Smooth muscle cell of bladder (primary cell): ENCODE measurements around the gene MAFG. TPM values are rescaled to one million over a fixed set of nuclear protein-coding genes. Genes with fewer than 3 reads are reported as not detected.

Experiments used
- total RNA-seq: library from RNA; depleted of rRNA; stranded (reverse); fragments of >200 nt; gene quantifications from 2 replicates; pipeline ENCODE4 v1.2.3, GENCODE V29; 2014

MAFG gene
- 13.7 and 17.0 TPM in 2 replicates for total RNA-seq

GRCh38 chr17:81927653-81928543, at the start of gene MAFG:
Gene MAFG, minus strand, starts transcription at chr17:81927735. Its CDS starts 4,550 bp downstream, at chr17:81923185.

GRCh38 chr17:81961087-81961511, 33.6 kb upstream of the MAFG start, which contains the start of gene NOTUM:
Gene NOTUM, minus strand, starts transcription at chr17:81961187. Its CDS starts 278 bp downstream, at chr17:81960909.

GRCh38 chr17:81947189-81947588, 19.7 kb upstream of the MAFG start, which contains the start of gene MYADML2:
Gene MYADML2, minus strand, starts transcription at chr17:81947233. Its CDS starts 5,492 bp downstream, at chr17:81941741.

GRCh38 chr17:81917565-81918332, 9.8 kb downstream of the MAFG start, which contains the start of gene SIRT7:
Gene SIRT7, minus strand, starts transcription at chr17:81918176. Its CDS starts 45 bp downstream, at chr17:81918131.

GRCh38 chr17:81911277-81911961, 16.1 kb downstream of the MAFG start, which contains the start of gene PCYT2:
Gene PCYT2, minus strand, starts transcription at chr17:81911399. Its CDS starts 44 bp downstream, at chr17:81911355.

GRCh38 chr17:81902023-81902652, 25.4 kb downstream of the MAFG start, which contains the start of gene NPB:
Gene NPB, plus strand, starts transcription at chr17:81902238. Its CDS starts 40 bp downstream, at chr17:81902278.

GRCh38 chr17:81870981-81871386, 56.6 kb downstream of the MAFG start, which contains the start of gene ARHGDIA:
Gene ARHGDIA, minus strand, starts transcription at chr17:81871337. Its CDS starts 1,407 bp downstream, at chr17:81869930.

Other genes starting within 250 kb of the MAFG start
- 25.5 and 37.8 TPM in 2 replicates for gene ARL16, start 243.9 kb downstream of the MAFG start, total RNA-seq
- gene HGS, start 243.7 kb downstream of the MAFG start, total RNA-seq = 54.6 and 69.7 TPM in 2 replicates
- gene MRPL12, start 224.4 kb downstream of the MAFG start, total RNA-seq = 5.4 and 6.6 TPM in 2 replicates
- 6.1 and 6.3 TPM in 2 replicates for gene SLC25A10, start 215.5 kb downstream of the MAFG start, total RNA-seq
- gene GCGR, start 123.6 kb downstream of the MAFG start, total RNA-seq = 0.09 TPM in 1 of 2 replicates, not detected in the other
- gene MCRIP1, start 94.4 kb downstream of the MAFG start, total RNA-seq = 78.6 and 95.7 TPM in 2 replicates
- gene PPP1R27, start 92.7 kb downstream of the MAFG start, total RNA-seq = not detected in 2 replicates
- 1,172 and 1,485 TPM in 2 replicates for gene P4HB, start 67.2 kb downstream of the MAFG start, total RNA-seq
- gene ARHGDIA, start 56.4 kb downstream of the MAFG start, total RNA-seq = 48.4 and 63.1 TPM in 2 replicates
- gene ALYREF, start 36.1 kb downstream of the MAFG start, total RNA-seq = 109 and 112 TPM in 2 replicates
- 198 and 226 TPM in 2 replicates for gene ANAPC11, start 36.0 kb downstream of the MAFG start, total RNA-seq
- gene NPB, start 25.5 kb downstream of the MAFG start, total RNA-seq = 0.28 and 0.46 TPM in 2 replicates
- gene PCYT2, start 16.3 kb downstream of the MAFG start, total RNA-seq = 61.2 and 81.8 TPM in 2 replicates
- gene SIRT7, start 9.6 kb downstream of the MAFG start, total RNA-seq = 16.9 and 21.2 TPM in 2 replicates
- 105 and 117 TPM in 2 replicates for gene PYCR1, start 9.6 kb upstream of the MAFG start, total RNA-seq
- gene MYADML2, start 19.5 kb upstream of the MAFG start, total RNA-seq = not detected in 2 replicates
- under 0.01 and 0.09 TPM in 2 replicates for gene NOTUM, start 33.5 kb upstream of the MAFG start, total RNA-seq
- gene ASPSCR1, start 49.9 kb upstream of the MAFG start, total RNA-seq = 25.0 and 26.6 TPM in 2 replicates
- gene CENPX, start 95.1 kb upstream of the MAFG start, total RNA-seq = 14.4 and 20.1 TPM in 2 replicates
- gene LRRC45, start 95.6 kb upstream of the MAFG start, total RNA-seq = 9.2 and 11.1 TPM in 2 replicates
- 5.7 and 10.6 TPM in 2 replicates for gene RAC3, start 103.9 kb upstream of the MAFG start, total RNA-seq
- gene DCXR, start 110.0 kb upstream of the MAFG start, total RNA-seq = 44.4 and 57.6 TPM in 2 replicates
- gene RFNG, start 124.1 kb upstream of the MAFG start, total RNA-seq = 27.9 and 44.6 TPM in 2 replicates
- gene GPS1, start 124.2 kb upstream of the MAFG start, total RNA-seq = 85.9 and 88.7 TPM in 2 replicates
- gene DUS1L, start 138.1 kb upstream of the MAFG start, total RNA-seq = 48.6 and 57.0 TPM in 2 replicates
- gene FASN, start 170.5 kb upstream of the MAFG start, total RNA-seq = 67.0 and 94.7 TPM in 2 replicates